CD1c-positive myeloid dendritic cell (primary cell): Measurements from ENCODE around the gene SHISA7.

ENCODE experiments used
- DNase-seq: peaks from one replicate; pipeline ENCODE4 v3.0.0-alpha.2; 2016; ENCODE audit errors: extremely low spot score

SHISA7 gene

GRCh38 chr19:55389386-55390317 is 53.4 kb downstream of the SHISA7 start:
- no peak for DNase-seq

GRCh38 chr19:55387736-55388497 is 55.2 kb downstream of the SHISA7 start:
- DNase-seq: no peak

GRCh38 chr19:55386493-55386971 is 56.6 kb downstream of the SHISA7 start:
- DNase-seq: no peak

- DNase-seq: peak; percentile 100
These were observed 57.2 kb downstream of the SHISA7 start, which contains the start of gene RPL28 for GRCh38 chr19:55385724-55386492. TSS of gene RPL28 (plus strand) at chr19:55385932. CDS start at chr19:55386358, 426 bp downstream.

GRCh38 chr19:55384920-55385723 is 58.0 kb downstream of the SHISA7 start:
- DNase-seq: peak; percentile 98

GRCh38 chr19:55384131-55384919 is 58.8 kb downstream of the SHISA7 start, which contains the start of gene TMEM238:
TSS of gene TMEM238 (minus strand) at chr19:55384292. CDS start at chr19:55384259, 33 bp downstream.
- DNase-seq: peak; percentile 39

GRCh38 chr19:55383279-55384130 is 59.6 kb downstream of the SHISA7 start:
- DNase-seq: peak; percentile 67

- no peak for DNase-seq
These were observed 60.5 kb downstream of the SHISA7 start for GRCh38 chr19:55382522-55383054.

GRCh38 chr19:55382013-55382412 is 61.1 kb downstream of the SHISA7 start:
- no peak for DNase-seq

GRCh38 chr19:55379174-55379573 is 63.9 kb downstream of the SHISA7 start:
- DNase-seq: no peak
